GM12878 (cell line): ENCODE results near the gene PTGR2. TPM values are rescaled to one million over a fixed set of nuclear protein-coding genes. Genes with fewer than 3 reads are reported as not detected.

ENCODE experiments used
- ATAC-seq: fragments of 200-7000 bp; cut with Tn5 transposase; 3 replicates; pipeline ENCODE4 v1.9.1; 2020; ENCODE audit warnings: mild to moderate bottlenecking, moderate library complexity
- BruUV-seq: library from RNA; stranded (reverse); fragments of 400-500 nt; replicated peaks from 2 replicates; lab custom pipeline; 2021; lab: Mats Ljungman, UMichigan
- CTCF ChIA-PET: fragments of 300-600 bp; sonication (Branson Sonifier 250); formaldehyde crosslinking; extraction: SDS; loops from one replicate; lab custom pipeline; 2021; ENCODE audit warnings: inconsistent platforms; lab: Yijun Ruan, JAX
- POLR2A ChIA-PET: fragments of 350-600 bp; formaldehyde crosslinking; extraction: SDS; loops from one replicate; lab custom pipeline; 2021; ENCODE audit warnings: inconsistent platforms; lab: Charles Lee
- RAD21 ChIA-PET: fragments of 300-600 bp; sonication (Branson Sonifier 250); formaldehyde crosslinking; loops from one replicate; lab custom pipeline; 2023; ENCODE audit warnings: antibody characterized with exemption; ENCODE audit not compliant: unreplicated experiment; lab: Charles Lee
- SMC1A ChIA-PET: fragments of 300-600 bp; sonication (Branson Sonifier 250); formaldehyde crosslinking; loops from one replicate; lab custom pipeline; 2023; ENCODE audit not compliant: unreplicated experiment, uncharacterized antibody; lab: Charles Lee
- DNase-seq: peaks from one replicate; pipeline ENCODE4 v3.0.0-alpha.2; 2011; ENCODE audit warnings: low read depth, low spot score
- FAIRE-seq: peaks from 3 replicates; lab custom pipeline; 2011; peaks lifted over from hg19 to GRCh38; lab: Jason Lieb, UNC
- H2AFZ ChIP-seq: 2 replicates; pipeline ENCODE4 v1.6.0; 2011; ENCODE audit warnings: low read depth, low read length, control low read depth; ENCODE audit not compliant: control insufficient read depth
- H3K27ac ChIP-seq: 2 replicates; pipeline ENCODE4 v1.5.1; 2011; ENCODE audit warnings: control low read depth; ENCODE audit not compliant: control insufficient read depth, insufficient read depth
- H3K27me3 ChIP-seq, 2 experiments: replicated peaks in 1 of 2; 2 replicates each; pipeline versions ENCODE4 v1.6.0 to v1.6.1; 2011; ENCODE audit warnings: low read length in 1 of 2; ENCODE audit not compliant: control insufficient read depth in 2 of 2, insufficient read depth in 2 of 2
- H3K36me3 ChIP-seq, 2 experiments: 2 replicates each; pipeline ENCODE4 v1.5.1; 2011; ENCODE audit warnings: low read length in 1 of 2; ENCODE audit not compliant: control insufficient read depth in 2 of 2, insufficient read depth in 2 of 2
- H3K4me1 ChIP-seq: 2 replicates; pipeline ENCODE4 v1.6.1; 2011; ENCODE audit warnings: mild to moderate bottlenecking, low read length, moderate library complexity, mixed read lengths; ENCODE audit not compliant: control insufficient read depth, insufficient read depth
- H3K4me2 ChIP-seq: 2 replicates; pipeline ENCODE4 v1.6.0; 2011; ENCODE audit warnings: control low read depth; ENCODE audit not compliant: control insufficient read depth, insufficient read depth
- H3K4me3 ChIP-seq: fragments of 200-600 bp; sonication (generic); 2 replicates; pipeline ENCODE4 v1.5.1; 2016
- H3K79me2 ChIP-seq: 2 replicates; pipeline ENCODE4 v1.6.0; 2011; ENCODE audit warnings: low read length; ENCODE audit not compliant: control insufficient read depth, insufficient read depth
- H3K9ac ChIP-seq: 2 replicates; pipeline ENCODE4 v1.8.0; 2011; ENCODE audit warnings: low read length, control low read depth, mixed read lengths; ENCODE audit not compliant: control insufficient read depth, insufficient read depth
- H3K9me3 ChIP-seq: replicated peaks from 3 replicates; pipeline ENCODE4 v1.5.1; 2011; ENCODE audit warnings: mild to moderate bottlenecking, low read length; ENCODE audit not compliant: control insufficient read depth, insufficient read depth
- H4K20me1 ChIP-seq: 2 replicates; pipeline ENCODE4 v1.6.0; 2011; ENCODE audit not compliant: control insufficient read depth, insufficient read depth
- BHLHE40 ChIP-seq, 2 experiments: fragments of 450-650 bp in 1 of 2; IDR thresholded peaks; 2 replicates each; pipeline ENCODE4 v1.6.1; 2011 to 2017; ENCODE audit warnings: low read depth in 2 of 2, borderline replicate concordance in 1 of 2, improper control_type of control experiment in 1 of 2, low read length in 1 of 2, mild to moderate bottlenecking in 1 of 2
- CEBPZ ChIP-seq: fragments of 150-350 bp; IDR thresholded peaks from 2 replicates; pipeline ENCODE4 v1.6.1; 2016; ENCODE audit warnings: low read depth, low read length
- CHD1 ChIP-seq: IDR thresholded peaks from 2 replicates; pipeline ENCODE4 v1.6.1; 2012; ENCODE audit warnings: low read depth, low read length, improper control_type of control experiment
- CREM ChIP-seq: IDR thresholded peaks from 2 replicates; pipeline ENCODE4 v1.6.1; 2014; ENCODE audit warnings: antibody characterized with exemption, low read depth
- EED ChIP-seq: sonication (generic); IDR thresholded peaks from 2 replicates; pipeline ENCODE4 v1.6.1; 2016; ENCODE audit warnings: antibody characterized with exemption, low read depth
- EZH2 ChIP-seq: IDR thresholded peaks from 2 replicates; pipeline ENCODE4 v1.6.1; 2012; ENCODE audit warnings: low read depth, mild to moderate bottlenecking, control low read depth, inconsistent platforms, low read length, borderline replicate concordance; ENCODE audit not compliant: control insufficient read depth
- FOXK2 ChIP-seq: fragments of 450-650 bp; IDR thresholded peaks from 2 replicates; pipeline ENCODE4 v1.6.1; 2017; ENCODE audit warnings: mild to moderate bottlenecking, moderate library complexity
- MXI1 ChIP-seq: fragments of 150-350 bp; IDR thresholded peaks from 2 replicates; pipeline ENCODE4 v1.6.1; 2011; ENCODE audit warnings: low read depth, mild to moderate bottlenecking, inconsistent platforms, low read length, improper control_type of control experiment
- NR2F1 ChIP-seq: fragments of 450-650 bp; conservative IDR thresholded peaks from 2 replicates; pipeline ENCODE4 v1.6.1; 2017; ENCODE audit warnings: mild to moderate bottlenecking
- PAX5 ChIP-seq: IDR thresholded peaks from 2 replicates; pipeline ENCODE4 v1.6.1; 2011; ENCODE audit warnings: low read depth, low read length, borderline replicate concordance
- PBX3 ChIP-seq: IDR thresholded peaks from 2 replicates; pipeline ENCODE4 v1.6.1; 2011; ENCODE audit warnings: mild to moderate bottlenecking, low read depth, low read length, moderate library complexity; ENCODE audit not compliant: insufficient replicate concordance
- RB1 ChIP-seq: fragments of 450-650 bp; formaldehyde crosslinking; IDR thresholded peaks from 2 replicates; pipeline ENCODE4 v1.6.1; 2017; ENCODE audit warnings: mild to moderate bottlenecking, borderline replicate concordance
- RELA ChIP-seq: fragments of 450-650 bp; IDR thresholded peaks from 2 replicates; pipeline ENCODE4 v1.8.0; 2014; ENCODE audit warnings: borderline replicate concordance; ENCODE audit not compliant: partially characterized antibody
- RUNX3 ChIP-seq: IDR thresholded peaks from 2 replicates; pipeline ENCODE4 v1.6.1; 2012; ENCODE audit warnings: low read length, inconsistent platforms
- SIX5 ChIP-seq: IDR thresholded peaks from 2 replicates; pipeline ENCODE4 v1.6.1; 2011; ENCODE audit warnings: mild to moderate bottlenecking, low read depth, low read length, moderate library complexity; ENCODE audit not compliant: severe bottlenecking
- SUPT20H ChIP-seq: IDR thresholded peaks from 2 replicates; pipeline ENCODE4 v1.6.1; 2011; ENCODE audit warnings: low read depth, mild to moderate bottlenecking, low read length, moderate library complexity, borderline replicate concordance; ENCODE audit not compliant: control insufficient read depth
- TCF3 ChIP-seq: IDR thresholded peaks from 2 replicates; pipeline ENCODE4 v1.6.1; 2012; ENCODE audit warnings: low read depth, mild to moderate bottlenecking, low read length, borderline replicate concordance; ENCODE audit not compliant: insufficient read depth
- YBX1 ChIP-seq: fragments of 450-650 bp; IDR thresholded peaks from 2 replicates; pipeline ENCODE4 v1.6.1; 2016; ENCODE audit warnings: antibody characterized with exemption
- ZNF274 ChIP-seq: IDR thresholded peaks from one replicate; pipeline ENCODE4 v1.8.0; 2011; ENCODE audit not compliant: insufficient read length, insufficient read depth
- ZZZ3 ChIP-seq: IDR thresholded peaks from 2 replicates; pipeline ENCODE4 v1.6.1; 2011; ENCODE audit warnings: low read depth; ENCODE audit not compliant: control insufficient read depth, insufficient read length
- WGBS: methylation state at CpG from one replicate; pipeline ENCODE4 v1.1.6; 2016; ENCODE audit warnings: low lambda C conversion rate; ENCODE audit not compliant: insufficient replicate concordance, insufficient coverage; ENCODE audit errors: missing lambda C conversion rate; 5-methylcytosine and 5-hydroxymethylcytosine counted together
- in situ Hi-C: fragments of 300-500 bp; cut with MboI; formaldehyde crosslinking; loops from 9 replicates; pipeline ENCODE4 v1.14.3; 2018; ENCODE audit warnings: mixed read lengths
- intact Hi-C: fragments of 100-400 bp; cut with micrococcal nuclease; formaldehyde crosslinking; loops from one replicate; pipeline ENCODE4 v1.14.2; 2022; ENCODE audit not compliant: unreplicated experiment
- polyA plus RNA-seq, 11 experiments: library from polyadenylated mRNA; depleted of rRNA in 4 of 11; unstranded in 6 of 11; stranded (reverse) in 5 of 11; fragments of >200 nt; fragmentation: Nextera tagmentation in 4 of 11; fragmentation: Illumina TruSeq in 1 of 11; extraction: Ambion mirVana in 4 of 11; extraction: Trizol in 1 of 11; gene quantifications; 1 replicate in 1 of 11; 2 replicates in 10 of 11; pipeline versions ENCODE4 v1.2.1 to v1.2.3, GENCODE V29; 2011 to 2016; ENCODE audit warnings: inconsistent platforms in 2 of 11, missing spikeins in 2 of 11, low read depth in 1 of 11
- total RNA-seq, 4 experiments: library from RNA; depleted of rRNA in 3 of 4; stranded (reverse); fragments of >200 nt in 3 of 4; fragmentation: Illumina TruSeq in 1 of 4; extraction: Trizol in 1 of 4; gene quantifications; 2 replicates each; pipeline versions ENCODE4 v1.2.1 to v1.2.3, GENCODE V29; 2013 to 2021

Gene PTGR2
- total and polyA plus RNA-seq, 10 of the 15 experiments (the other 5 are each of a cell fraction or from before 2014, with no cell fraction given), result 3.3 to 12.8 (median 8.4) TPM

GRCh38 chr14:73811164-73811503 lies 40.5 kb upstream of the PTGR2 start:
- no peaks in the 10 kb centered on the region for H3K36me3 ChIP-seq
- H2AFZ ChIP-seq, result no peak overlapping the region
- TF ChIP-seq CHD1 (no peak), MXI1 (no peak), CEBPZ (no peak), NR2F1 (no peak), ZZZ3 (no peak), SIX5 (no peak), TCF3 (no peak), ZNF274 (no peak), PBX3 (no peak), RB1 (no peak), CREM (no peak), FOXK2 (no peak), BHLHE40 (IDR thresholded peaks at IDR 0.05; ENCODE audit: borderline replicate concordance in 1 of 2, low read depth in 2 of 2, low read length in 1 of 2) (no peak), EZH2 (no peak), EED (no peak), YBX1 (no peak), RELA (no peak), RUNX3 (no peak), PAX5 (no peak), SUPT20H (no peak)
- H3K9me3 ChIP-seq, result no peaks in the 10 kb centered on the region
- BruUV-seq, result no TSS peak
- WGBS, result 35% methylated on average over 2 of the region's 2 CpGs
- no peak overlapping the region for H3K4me2 ChIP-seq
- H3K27me3 ChIP-seq, result no peaks in the 10 kb centered on the region
- no peaks in the 10 kb centered on the region for H4K20me1 ChIP-seq
- H3K79me2 ChIP-seq, result no peaks in the 10 kb centered on the region
- SMC1A ChIA-PET, result interaction anchor here (0.8 to 1.0 kb wide), 4 partner anchors 11 to 58 kb away, joined by 3 read pairs; no protein-coding TSS in a partner anchor
- H3K4me1 ChIP-seq, result no peaks in the 10 kb centered on the region
- no peak overlapping the region for H3K27ac ChIP-seq
- DNase-seq, result no peak
- H3K4me3 ChIP-seq, result no peak overlapping the region
- H3K9ac ChIP-seq, result no peak overlapping the region
- CTCF ChIA-PET, result interaction anchor here (0.7 to 1.7 kb wide), 3 partner anchors 51 to 712 kb away, joined by 3 to 7 read pairs (median 3); a partner anchor contains a TSS
- RAD21 ChIA-PET, result no interaction called here
- no peak for FAIRE-seq
- POLR2A ChIA-PET, result no interaction called here
- in situ Hi-C loops, result no loop called here
- intact Hi-C loops, result no loop called here
- no peak for ATAC-seq
